Transverse colon (tissue), 4 donors: ENCODE data around the gene IRX3. TPM values are rescaled to one million over a fixed set of nuclear protein-coding genes. Genes with fewer than 3 reads are reported as not detected.

Experiments
- DNase-seq: peaks from one replicate; pipeline ENCODE4 v3.0.0-alpha.2; 2019
- H3K27ac ChIP-seq, 4 donors: fragments of 200-600 bp; sonication (generic); 2 replicates each; pipeline ENCODE4 v1.5.1; 2016 to 2018; ENCODE audit warnings: inconsistent platforms in 4 of 4
- H3K27me3 ChIP-seq: fragments of 200-600 bp; sonication (generic); 2 replicates; pipeline ENCODE4 v1.5.1; 2017; ENCODE audit warnings: inconsistent platforms
- H3K36me3 ChIP-seq, 4 donors: fragments of 200-600 bp; sonication (generic); 2 replicates each; pipeline ENCODE4 v1.5.1; 2017 to 2019; ENCODE audit warnings: inconsistent platforms in 4 of 4
- H3K4me1 ChIP-seq, 4 donors: fragments of 200-600 bp; sonication (generic); 2 replicates each; pipeline ENCODE4 v1.5.1; 2017 to 2020; ENCODE audit warnings: inconsistent platforms in 4 of 4
- H3K4me3 ChIP-seq, 4 donors: fragments of 200-600 bp; sonication (generic); 1 replicate in 1 of 4; 2 replicates in 3 of 4; pipeline versions ENCODE4 v1.5.1 to v1.6.1; 2017 to 2019; ENCODE audit warnings: inconsistent platforms in 4 of 4
- H3K9me3 ChIP-seq, 2 donors: fragments of 200-600 bp; sonication (generic); 2 replicates each; pipeline ENCODE4 v1.5.1; 2017 to 2019; ENCODE audit warnings: inconsistent platforms in 2 of 2
- EP300 ChIP-seq: sonication (generic); formaldehyde crosslinking; IDR thresholded peaks from one replicate; pipeline ENCODE4 v1.6.1; 2017; ENCODE audit warnings: antibody characterized with exemption, low read depth
- POLR2A ChIP-seq: fragments of 450-650 bp; IDR thresholded peaks from one replicate; pipeline ENCODE4 v1.6.1; 2016; ENCODE audit warnings: antibody characterized with exemption, mild to moderate bottlenecking, moderate library complexity
- POLR2AphosphoS5 ChIP-seq, 3 donors: sonication (generic); formaldehyde crosslinking; IDR thresholded peaks; one replicate each; pipeline ENCODE4 v1.6.1; 2016; ENCODE audit warnings: antibody characterized with exemption in 3 of 3
- WGBS, 2 donors: methylation state at CpG; one replicate each; pipeline ENCODE4 v1.1.5; 2018; ENCODE audit warnings: low coverage in 1 of 2; 5-methylcytosine and 5-hydroxymethylcytosine counted together
- in situ Hi-C, 4 donors: fragments of 200-750 bp; cut with MboI; loops; one replicate each; pipeline versions ENCODE4 v1.15.0 to v1.15.1; 2017; ENCODE audit warnings: low sequenced_read_pairs in 3 of 4, low pct_ligation_motif_present in 1 of 4, low pct_unique_long_range_greater_than_20kb in 1 of 4
- intact Hi-C: fragments of 100-400 bp; cut with DNase I; formaldehyde crosslinking; loops from one replicate; pipeline ENCODE4 v1.15.1; 2023; ENCODE audit warnings: low total_unique reads
- total RNA-seq, 4 donors: library from RNA; depleted of rRNA; stranded (reverse); fragments of >200 nt; gene quantifications; one replicate each; pipeline ENCODE4 v1.1.0, GENCODE V29; 2016
- TF ChIP-seq, protein P1 (sequence below), 5 experiments: fragments of 200-600 bp in 3 of 5; fragments of 450-650 bp in 2 of 5; sonication (generic) in 3 of 5; IDR thresholded peaks; 1 replicate in 2 of 5; 2 replicates in 3 of 5; pipeline ENCODE4 v1.5.1; 2016 to 2017; ENCODE audit warnings: antibody characterized with exemption in 5 of 5, inconsistent platforms in 3 of 5, mild to moderate bottlenecking in 2 of 5, moderate library complexity in 1 of 5

Gene IRX3
- total RNA-seq, 4 donors from 2014 or later, result 0.16 TPM; not detected in 3

DNA sequence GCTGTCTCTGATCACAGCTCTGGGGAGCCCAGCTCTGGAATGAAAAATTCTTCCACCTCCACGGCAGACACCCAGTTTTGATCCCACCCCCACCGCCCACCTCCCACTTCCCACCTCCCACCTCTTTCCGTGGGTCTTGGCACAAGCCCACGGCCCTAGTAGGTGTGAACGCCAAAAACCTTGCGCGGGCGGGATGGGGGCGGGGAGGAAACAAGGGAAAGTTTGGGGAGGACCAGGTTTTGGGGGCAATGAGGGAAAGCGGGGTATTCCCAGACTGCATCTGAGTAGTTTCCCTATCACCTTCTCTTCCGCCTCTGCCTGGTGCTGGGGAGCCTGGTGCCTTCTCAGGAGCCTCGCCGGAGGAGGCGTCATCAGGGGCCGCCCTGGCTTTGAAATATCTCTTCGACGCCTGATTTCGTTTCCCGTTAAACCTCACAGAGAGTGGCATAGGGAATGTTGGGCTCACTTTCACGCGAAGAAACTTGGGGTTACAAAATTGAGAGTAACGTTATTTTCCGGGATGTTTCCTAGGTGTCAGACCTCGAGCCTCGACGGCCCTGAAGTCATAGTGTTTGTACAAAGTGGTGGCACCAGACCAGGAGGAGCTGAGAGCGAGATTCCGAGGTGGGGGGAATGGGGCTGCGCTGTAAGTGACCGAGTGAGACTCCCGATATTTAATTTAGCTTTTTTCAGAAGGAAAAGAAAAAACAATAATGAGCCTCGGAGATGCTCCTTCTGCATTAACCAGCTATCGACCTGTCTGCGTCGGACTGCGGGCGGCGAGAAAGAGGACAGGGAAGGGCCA, 1.6 kb upstream of the IRX3 start:
- WGBS, 2 donors, result 12 to 23% methylated on average over 9 to 38 of the region's 38 CpGs
- intact Hi-C loops (no loop called here), in situ Hi-C loops (loop anchor here in 1 of 4 donors (25.0 kb wide), 1 partner anchor 649 kb away; the partner anchor contains the start of gene IRX5)
- DNase-seq, result no peak
- no peak overlapping the region for H3K4me3 ChIP-seq
- peaks cover 9 to 52% (median 40%) of the 10 kb centered on the region in 4 donors for H3K4me1 ChIP-seq
- no peaks in the 10 kb centered on the region for H3K36me3 ChIP-seq
- TF ChIP-seq POLR2A, result no peak
- no peak for TF ChIP-seq POLR2AphosphoS5 (IDR thresholded peaks at IDR 0.05)
- TF ChIP-seq EP300, result no peak
- TF ChIP-seq, protein P1, sequence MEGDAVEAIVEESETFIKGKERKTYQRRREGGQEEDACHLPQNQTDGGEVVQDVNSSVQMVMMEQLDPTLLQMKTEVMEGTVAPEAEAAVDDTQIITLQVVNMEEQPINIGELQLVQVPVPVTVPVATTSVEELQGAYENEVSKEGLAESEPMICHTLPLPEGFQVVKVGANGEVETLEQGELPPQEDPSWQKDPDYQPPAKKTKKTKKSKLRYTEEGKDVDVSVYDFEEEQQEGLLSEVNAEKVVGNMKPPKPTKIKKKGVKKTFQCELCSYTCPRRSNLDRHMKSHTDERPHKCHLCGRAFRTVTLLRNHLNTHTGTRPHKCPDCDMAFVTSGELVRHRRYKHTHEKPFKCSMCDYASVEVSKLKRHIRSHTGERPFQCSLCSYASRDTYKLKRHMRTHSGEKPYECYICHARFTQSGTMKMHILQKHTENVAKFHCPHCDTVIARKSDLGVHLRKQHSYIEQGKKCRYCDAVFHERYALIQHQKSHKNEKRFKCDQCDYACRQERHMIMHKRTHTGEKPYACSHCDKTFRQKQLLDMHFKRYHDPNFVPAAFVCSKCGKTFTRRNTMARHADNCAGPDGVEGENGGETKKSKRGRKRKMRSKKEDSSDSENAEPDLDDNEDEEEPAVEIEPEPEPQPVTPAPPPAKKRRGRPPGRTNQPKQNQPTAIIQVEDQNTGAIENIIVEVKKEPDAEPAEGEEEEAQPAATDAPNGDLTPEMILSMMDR (IDR thresholded peaks at IDR 0.05), result no peak
- H3K9me3 ChIP-seq, result no peaks in the 10 kb centered on the region
- peaks cover 100% of the 10 kb centered on the region for H3K27me3 ChIP-seq
- H3K27ac ChIP-seq, result no peak overlapping the region

DNA sequence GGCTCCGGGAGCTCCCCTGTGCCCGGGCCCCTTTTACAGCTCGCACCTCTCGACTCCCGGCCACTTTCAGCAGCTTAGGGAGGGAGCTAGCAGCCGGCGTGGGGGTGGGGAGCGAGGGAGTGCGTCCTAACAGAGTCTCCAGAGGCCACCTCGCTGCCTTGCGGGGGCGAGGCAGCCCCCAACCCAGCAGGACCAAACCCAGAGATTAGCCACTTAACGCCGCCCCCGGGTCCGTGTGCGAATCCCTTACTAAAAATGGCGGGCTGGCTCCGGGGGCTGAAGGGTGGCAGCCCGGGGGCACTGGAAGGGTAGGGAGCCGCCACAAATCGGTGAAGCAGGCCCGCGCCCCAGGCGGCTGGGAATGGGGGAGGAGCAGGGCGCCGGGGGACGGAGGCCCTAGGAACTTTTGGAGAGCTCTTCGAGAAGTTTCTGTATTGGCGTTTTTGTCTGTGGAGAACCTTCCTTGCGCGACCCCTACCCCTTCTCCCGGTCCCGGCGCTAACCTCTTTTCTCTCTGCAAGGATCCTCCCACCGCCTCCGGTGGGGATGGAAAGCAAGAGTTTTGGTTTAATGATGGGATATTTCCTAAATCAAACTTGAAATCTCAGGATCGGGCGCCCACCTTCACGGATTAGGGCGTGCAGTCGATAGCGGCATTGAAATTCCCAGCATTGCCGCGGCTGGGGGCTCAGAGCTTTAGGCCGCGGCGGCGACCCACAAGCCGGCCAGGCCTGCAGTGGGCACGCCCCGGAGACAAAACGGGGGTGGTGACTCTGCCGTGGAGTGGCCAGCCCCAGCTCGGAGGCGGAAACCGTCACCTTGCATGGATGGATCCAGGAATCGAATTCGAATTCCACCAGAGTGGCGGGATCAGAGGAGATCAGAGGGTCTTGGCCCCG, 793 bp upstream of the IRX3 start:
- in situ Hi-C loops, result loop anchor here in 1 of 4 donors (25.0 kb wide), 1 partner anchor 650 kb away; the partner anchor contains the start of gene IRX5
- intact Hi-C loops, result no loop called here
- no peak for TF ChIP-seq POLR2A
- no peak for TF ChIP-seq EP300
- no peak for TF ChIP-seq POLR2AphosphoS5 (IDR thresholded peaks at IDR 0.05)
- Histone ChIP-seq H3K4me3 (peak overlapping the region in 3 of 4 donors; percentile 32 to 58 (median 35)), H3K9me3 (no peaks in the 10 kb centered on the region), H3K4me1 (peaks cover 9 to 59% (median 42%) of the 10 kb centered on the region in 4 donors), H3K27ac (no peak overlapping the region), H3K27me3 (peaks cover 100% of the 10 kb centered on the region), H3K36me3 (no peaks in the 10 kb centered on the region)
- 0 to 10% methylated on average over 1 to 46 of the region's 61 CpGs for WGBS, 2 donors
- no peak for DNase-seq

DNA sequence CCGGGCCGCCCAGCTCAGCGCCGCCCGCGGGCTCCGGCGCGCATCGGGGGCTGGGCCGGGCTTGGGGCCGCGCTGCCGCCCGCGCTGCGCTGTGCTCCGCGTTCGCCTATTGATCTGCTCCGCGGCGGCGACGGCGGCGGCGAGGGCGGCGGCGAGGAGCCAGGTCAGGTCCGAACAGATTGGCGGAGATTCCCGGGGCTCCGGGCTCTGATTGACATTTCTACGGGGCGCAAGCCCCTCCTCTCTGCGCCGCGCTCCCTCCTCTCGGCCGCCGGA, 559 bp downstream of the IRX3 start:
- TF ChIP-seq POLR2A, result no peak
- TF ChIP-seq, protein P1 (IDR thresholded peaks at IDR 0.05), result no peak
- no peak for TF ChIP-seq EP300
- TF ChIP-seq POLR2AphosphoS5 (IDR thresholded peaks at IDR 0.05), result no peak
- WGBS, 2 donors, result 10% methylated on average over 26 of the region's 43 CpGs; no CpG with 5 or more reads in 1 of the 2 donors
- Histone ChIP-seq H3K36me3 (no peaks in the 10 kb centered on the region), H3K9me3 (no peaks in the 10 kb centered on the region), H3K4me1 (peaks cover 12 to 70% (median 52%) of the 10 kb centered on the region in 4 donors), H3K27ac (no peak overlapping the region), H3K27me3 (peaks cover 100% of the 10 kb centered on the region), H3K4me3 (peak overlapping the region; percentile 27 to 58 (median 34))
- no peak for DNase-seq
- intact Hi-C loops (no loop called here), in situ Hi-C loops (loop anchor here in 1 of 4 donors (25.0 kb wide), 1 partner anchor 651 kb away; the partner anchor contains the start of gene IRX5)

DNA sequence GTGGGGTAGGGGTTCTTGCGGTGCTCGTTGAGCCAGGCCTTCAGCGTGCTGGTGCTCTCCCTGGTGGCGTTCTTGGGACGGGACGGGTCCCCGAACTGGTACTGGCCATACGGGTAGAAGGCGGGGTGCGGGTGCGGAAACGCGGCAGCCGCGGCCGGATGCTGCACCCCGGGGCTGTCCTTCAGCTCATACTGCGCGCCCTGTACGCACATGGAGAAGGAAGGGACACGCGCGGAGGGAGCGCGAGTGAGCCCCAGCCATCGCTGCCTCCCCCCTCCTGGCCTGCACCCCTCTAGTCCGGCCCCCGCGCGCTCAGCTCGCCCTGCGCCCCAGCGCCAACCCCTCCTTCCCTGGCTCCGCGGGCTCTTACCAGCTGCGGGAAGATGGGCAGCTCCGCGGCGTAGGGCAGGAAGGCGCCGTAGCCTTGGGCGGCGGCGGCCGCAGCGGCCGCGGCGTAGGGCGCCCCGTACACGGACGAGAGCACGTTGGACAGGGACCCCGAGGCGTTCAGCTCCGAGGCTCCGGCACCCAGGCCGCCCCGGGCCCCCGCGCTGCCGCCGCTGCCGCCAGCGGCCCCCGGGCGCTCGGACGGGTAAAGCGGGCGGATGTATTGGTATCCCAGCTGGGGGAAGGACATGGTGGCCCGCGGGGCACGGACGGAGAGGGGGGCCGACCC, 1.0 kb downstream of the IRX3 start:
- H3K27ac ChIP-seq, result no peak overlapping the region
- in situ Hi-C loops (loop anchor here in 1 of 4 donors (25.0 kb wide), 1 partner anchor 652 kb away; the partner anchor contains the start of gene IRX5), intact Hi-C loops (no loop called here)
- H3K27me3 ChIP-seq, result peaks cover 100% of the 10 kb centered on the region
- no peaks in the 10 kb centered on the region for H3K36me3 ChIP-seq
- no peak for DNase-seq
- TF ChIP-seq POLR2AphosphoS5 (IDR thresholded peaks at IDR 0.05), result no peak
- TF ChIP-seq EP300, result no peak
- TF ChIP-seq, protein P1 (IDR thresholded peaks at IDR 0.05), result no peak
- TF ChIP-seq POLR2A, result no peak
- no peaks in the 10 kb centered on the region for H3K9me3 ChIP-seq
- peak overlapping the region in 3 of 4 donors; percentile 32 to 58 (median 35) for H3K4me3 ChIP-seq
- peaks cover 12 to 69% (median 52%) of the 10 kb centered on the region in 4 donors for H3K4me1 ChIP-seq
- 17% methylated on average over 24 of the region's 77 CpGs; no CpG with 5 or more reads in 1 of the 2 donors for WGBS, 2 donors
